ENCODE results near the gene IL1RAPL1. TPM values are rescaled to one million over a fixed set of nuclear protein-coding genes. Genes with fewer than 3 reads are reported as not detected.
"Not testable (repeated sequence)": the region's sequence is repeated elsewhere in the genome, so short reads cannot be mapped to it uniquely, and the experiment has no call there.

The IL1RAPL1 gene
- total and polyA plus RNA-seq, 9 of the 15 experiments (the other 6 are each of a cell fraction or from before 2014, with no cell fraction given) = 0.04 to 0.07 (median 0.04) TPM; not detected in 6

GRCh38 chrX:29110041-29110440 is 522.8 kb downstream of the IL1RAPL1 start:
- FAIRE-seq = no peak
- Histone ChIP-seq H3K27me3 (ENCODE audit: control insufficient read depth in 2 of 2, insufficient read depth in 2 of 2, low read length in 2 of 2) (no peaks in the 10 kb centered on the region), H3K4me2 (ENCODE audit: insufficient read depth, low read length) (no peak overlapping the region), H3K27ac (ENCODE audit: extremely low read depth, low read depth, low read length) (no peak overlapping the region), H3K4me3 (no peak overlapping the region), H3K79me2 (ENCODE audit: control insufficient read depth, insufficient read depth, low read length) (no peaks in the 10 kb centered on the region), H3K9ac (ENCODE audit: insufficient read depth in 1 of 2, low read depth in 2 of 2, low read length in 2 of 2) (no peak overlapping the region), H2AFZ (ENCODE audit: low read depth, low read length) (no peak overlapping the region), H3K4me1 (replicated peaks in 1 of 2; ENCODE audit: control insufficient read depth in 2 of 2, insufficient read depth in 2 of 2, low read length in 2 of 2) (no peaks in the 10 kb centered on the region), H3K36me3 (ENCODE audit: control insufficient read depth, insufficient read depth, low read length) (no peaks in the 10 kb centered on the region), H4K20me1 (replicated peaks; ENCODE audit: control insufficient read depth, insufficient read depth, low read length) (no peaks in the 10 kb centered on the region), H3K9me1 (ENCODE audit: control insufficient read depth, insufficient read depth, low read length) (no peaks in the 10 kb centered on the region), H3K9me3 (replicated peaks; ENCODE audit: control insufficient read depth, insufficient read depth, low read depth, low read length) (no peaks in the 10 kb centered on the region)
- no peak for DNase-seq (ENCODE audit: extremely low read depth in 1 of 4, low spot score in 3 of 4)
- BruUV-seq (replicated peaks) = no TSS peak
- CTCF ChIA-PET (ENCODE audit: low intra/inter-chr PET ratio) = no interaction called here
- POLR2A ChIA-PET = no interaction called here
- 0% methylated on average over 3 of the region's 3 CpGs for WGBS (ENCODE audit: insufficient coverage, low coverage, missing lambda C conversion rate)
- in situ Hi-C loops (cut with MboI) = no loop called here
- intact Hi-C loops (cut with micrococcal nuclease) = no loop called here
- TF ChIP-seq ZNF696 (CRISPR knock-in tag; conservative IDR thresholded peaks at IDR 0.05) = no peak
- ATAC-seq = no peak

GRCh38 chrX:29113221-29113620 is 526.0 kb downstream of the IL1RAPL1 start:
- POLR2A ChIA-PET = no interaction called here
- H3K4me2 ChIP-seq (ENCODE audit: insufficient read depth, low read length) = no peak overlapping the region
- no peak for ATAC-seq

GRCh38 chrX:29122817-29123216 is 535.6 kb downstream of the IL1RAPL1 start:
- H3K9ac ChIP-seq (ENCODE audit: insufficient read depth in 1 of 2, low read depth in 2 of 2, low read length in 2 of 2); BruUV-seq (replicated peaks); CTCF ChIA-PET (ENCODE audit: low intra/inter-chr PET ratio); in situ Hi-C loops (cut with MboI); FAIRE-seq; H4K20me1 ChIP-seq (replicated peaks; ENCODE audit: control insufficient read depth, insufficient read depth, low read length); H2AFZ ChIP-seq (ENCODE audit: low read depth, low read length); H3K9me3 ChIP-seq (replicated peaks; ENCODE audit: control insufficient read depth, insufficient read depth, low read depth, low read length); H3K4me2 ChIP-seq (ENCODE audit: insufficient read depth, low read length); intact Hi-C loops (cut with micrococcal nuclease); H3K27me3 ChIP-seq (ENCODE audit: control insufficient read depth in 2 of 2, insufficient read depth in 2 of 2, low read length in 2 of 2); H3K27ac ChIP-seq (ENCODE audit: extremely low read depth, low read depth, low read length); H3K79me2 ChIP-seq (ENCODE audit: control insufficient read depth, insufficient read depth, low read length); H3K4me3 ChIP-seq; DNase-seq (ENCODE audit: extremely low read depth in 1 of 4, low spot score in 3 of 4); POLR2A ChIA-PET; H3K36me3 ChIP-seq (ENCODE audit: control insufficient read depth, insufficient read depth, low read length); ATAC-seq; H3K9me1 ChIP-seq (ENCODE audit: control insufficient read depth, insufficient read depth, low read length); H3K4me1 ChIP-seq (replicated peaks in 1 of 2; ENCODE audit: control insufficient read depth in 2 of 2, insufficient read depth in 2 of 2, low read length in 2 of 2): not testable (repeated sequence)
- WGBS (ENCODE audit: insufficient coverage, low coverage, missing lambda C conversion rate) = no CpG with 5 or more reads among the region's 2 CpGs

More at GRCh38 chrX:29113221-29113620, 526.0 kb downstream of the IL1RAPL1 start:
- no peak for FAIRE-seq
- Histone ChIP-seq H3K27me3 (ENCODE audit: control insufficient read depth in 2 of 2, insufficient read depth in 2 of 2, low read length in 2 of 2) (no peaks in the 10 kb centered on the region), H3K79me2 (ENCODE audit: control insufficient read depth, insufficient read depth, low read length) (no peaks in the 10 kb centered on the region), H3K4me1 (replicated peaks in 1 of 2; ENCODE audit: control insufficient read depth in 2 of 2, insufficient read depth in 2 of 2, low read length in 2 of 2) (no peaks in the 10 kb centered on the region), H4K20me1 (replicated peaks; ENCODE audit: control insufficient read depth, insufficient read depth, low read length) (no peaks in the 10 kb centered on the region), H3K9ac (ENCODE audit: insufficient read depth in 1 of 2, low read depth in 2 of 2, low read length in 2 of 2) (no peak overlapping the region), H3K4me3 (no peak overlapping the region), H3K9me1 (ENCODE audit: control insufficient read depth, insufficient read depth, low read length) (no peaks in the 10 kb centered on the region), H2AFZ (ENCODE audit: low read depth, low read length) (no peak overlapping the region), H3K36me3 (ENCODE audit: control insufficient read depth, insufficient read depth, low read length) (no peaks in the 10 kb centered on the region), H3K9me3 (replicated peaks; ENCODE audit: control insufficient read depth, insufficient read depth, low read depth, low read length) (no peaks in the 10 kb centered on the region; the same call in 1 of the 2 replicates), H3K27ac (ENCODE audit: extremely low read depth, low read depth, low read length) (no peak overlapping the region)
- DNase-seq (ENCODE audit: extremely low read depth in 1 of 4, low spot score in 3 of 4) = no peak
- TF ChIP-seq RCOR1 (IDR thresholded peaks at IDR 0.05; ENCODE audit: borderline replicate concordance in 1 of 2, low read depth in 2 of 2, low read length in 2 of 2) (no peak), C11orf30 (IDR thresholded peaks at IDR 0.05; ENCODE audit: low read depth) (no peak), ZNF644 (tag; IDR thresholded peaks at IDR 0.05; ENCODE audit: low read depth) (no peak), NR2F6 (CRISPR knock-in tag; IDR thresholded peaks at IDR 0.05) (no peak), KDM4B (IDR thresholded peaks at IDR 0.05; ENCODE audit: borderline replicate concordance in 2 of 2, low read depth in 1 of 2) (no peak), HES1 (IDR thresholded peaks at IDR 0.05; ENCODE audit: low read depth) (no peak), E2F5 (CRISPR knock-in tag; IDR thresholded peaks at IDR 0.05) (no peak)
- no TSS peak for BruUV-seq (replicated peaks)
- 0% methylated on average over 1 of the region's 1 CpG for WGBS (ENCODE audit: insufficient coverage, low coverage, missing lambda C conversion rate)
- intact Hi-C loops (cut with micrococcal nuclease) (no loop called here), in situ Hi-C loops (cut with MboI) (no loop called here)
- CTCF ChIA-PET (ENCODE audit: low intra/inter-chr PET ratio) = no interaction called here

Measured in K562 (cell line).